HepG2 (cell line): Measurements from ENCODE around the gene UNC50. TPM values are rescaled to one million over a fixed set of nuclear protein-coding genes. Genes with fewer than 3 reads are reported as not detected.
A peak's percentile ranks its signal among the peaks of the same experiment; 100 is the strongest.

Source experiments
- DMTF1 ChIP-seq: sonication (generic); formaldehyde crosslinking; IDR thresholded peaks from 2 replicates; pipeline ENCODE4 v1.4.0; 2020; ENCODE audit warnings: mild to moderate bottlenecking, missing genetic modification reagents
- EHMT2 ChIP-seq: fragments of 200-600 bp; sonication (generic); IDR thresholded peaks from 2 replicates; pipeline ENCODE4 v1.7.0; 2017; ENCODE audit warnings: antibody characterized with exemption, low read depth, low read length, borderline replicate concordance
- HCFC1 ChIP-seq: fragments of 150-350 bp; IDR thresholded peaks from 2 replicates; pipeline ENCODE4 v1.6.1; 2014; ENCODE audit warnings: low read depth, low read length
- HDAC1 ChIP-seq: sonication (generic); formaldehyde crosslinking; IDR thresholded peaks from 2 replicates; pipeline ENCODE4 v1.5.1; 2020; ENCODE audit warnings: mild to moderate bottlenecking, missing genetic modification reagents
- HMGXB3 ChIP-seq: sonication (generic); formaldehyde crosslinking; IDR thresholded peaks from 2 replicates; pipeline ENCODE4 v1.4.0; 2020; ENCODE audit warnings: missing genetic modification reagents, borderline replicate concordance
- KDM3A ChIP-seq: IDR thresholded peaks from 2 replicates; pipeline ENCODE4 v1.6.1; 2018; ENCODE audit warnings: low read depth, missing compliant biosample characterization
- LRRFIP1 ChIP-seq: sonication (generic); formaldehyde crosslinking; conservative IDR thresholded peaks from 2 replicates; pipeline ENCODE4 v1.4.0; 2020; ENCODE audit warnings: missing genetic modification reagents
- NR2F2 ChIP-seq: IDR thresholded peaks from 2 replicates; pipeline ENCODE4 v1.6.1; 2012; ENCODE audit warnings: low read depth, inconsistent platforms, borderline replicate concordance
- SRY ChIP-seq: sonication (generic); formaldehyde crosslinking; IDR thresholded peaks from 2 replicates; pipeline ENCODE4 v1.8.0; 2022; ENCODE audit warnings: mild to moderate bottlenecking, missing genetic modification reagents
- TFDP1 ChIP-seq: IDR thresholded peaks from 2 replicates; pipeline ENCODE4 v1.6.1; 2016; ENCODE audit warnings: missing compliant biosample characterization, missing genetic modification reagents, borderline replicate concordance
- ZKSCAN8 ChIP-seq: IDR thresholded peaks from 2 replicates; pipeline ENCODE4 v1.6.1; 2016; ENCODE audit warnings: borderline replicate concordance, missing genetic modification reagents, missing compliant biosample characterization
- ZMAT5 ChIP-seq: sonication (generic); formaldehyde crosslinking; IDR thresholded peaks from 2 replicates; pipeline ENCODE4 v1.5.0; 2020; ENCODE audit warnings: mild to moderate bottlenecking, low read depth, missing genetic modification reagents, borderline replicate concordance
- ZNF670 ChIP-seq: sonication (generic); formaldehyde crosslinking; IDR thresholded peaks from 2 replicates; pipeline ENCODE4 v1.8.0; 2022; ENCODE audit warnings: mild to moderate bottlenecking, missing genetic modification reagents, borderline replicate concordance
- ZNF782 ChIP-seq: sonication (generic); formaldehyde crosslinking; IDR thresholded peaks from 2 replicates; pipeline ENCODE4 v1.4.0; 2020; ENCODE audit warnings: missing genetic modification reagents, mild to moderate bottlenecking, borderline replicate concordance
- ZZZ3 ChIP-seq: sonication (generic); formaldehyde crosslinking; IDR thresholded peaks from 2 replicates; pipeline ENCODE4 v1.4.0; 2020; ENCODE audit warnings: missing genetic modification reagents, mild to moderate bottlenecking, borderline replicate concordance
- polyA plus RNA-seq, 8 experiments: library from polyadenylated mRNA; depleted of rRNA in 3 of 8; stranded (reverse) in 7 of 8; unstranded in 1 of 8; fragments of >200 nt; fragmentation: Illumina TruSeq in 4 of 8; extraction: Trizol in 4 of 8; gene quantifications; 2 replicates each; pipeline versions ENCODE4 v1.2.1 to v1.2.3, GENCODE V29; 2011 to 2016; ENCODE audit warnings: low read depth in 4 of 8, missing spikeins in 1 of 8, mixed read lengths in 1 of 8; ENCODE audit not compliant: insufficient read depth in 1 of 8
- total RNA-seq, 5 experiments: library from RNA; depleted of rRNA; stranded (reverse); fragments of >200 nt; fragmentation: Illumina TruSeq; extraction: Trizol; gene quantifications; 2 replicates each; pipeline ENCODE4 v1.2.3, GENCODE V29; 2016; ENCODE audit warnings: low read depth in 1 of 5

The UNC50 gene
- total and polyA plus RNA-seq, 2 of the 13 experiments (the other 11 are each of a cell fraction or from before 2014, with no cell fraction given) = 92.6 to 95.6 TPM

- TF ChIP-seq KDM3A (CRISPR knock-in tag) (no peak), HMGXB3 (CRISPR knock-in tag) (no peak; the same call in 1 of the 2 replicates), ZZZ3 (no peak), ZKSCAN8 (no peak; the same call in 1 of the 2 replicates), LRRFIP1 (no peak), HCFC1 (no peak), DMTF1 (CRISPR knock-in tag) (no peak), EHMT2 (peak; percentile 80; the same call in 1 of the 2 replicates), ZNF670 (CRISPR knock-in tag) (peak; percentile 80; the same call in 1 of the 2 replicates), TFDP1 (CRISPR knock-in tag) (peak; percentile 81; the same call in 1 of the 2 replicates), SRY (no peak), HDAC1 (peak; percentile 39; the same call in 1 of the 2 replicates), ZMAT5 (CRISPR knock-in tag) (no peak), NR2F2 (no peak; the same call in 1 of the 2 replicates), ZNF782 (CRISPR knock-in tag) (0 out of 2 replicates have a peak, but pooled peaks have one; percentile 56)
These were observed 24.4 kb upstream of the UNC50 start (continued) for GRCh38 chr2:98583816-98584618.
